ENCODE results near the gene CDC45.

- TF ChIP-seq CTCF (CRISPR knock-in tag; IDR thresholded peaks at IDR 0.05) = peak; percentile 30; the same call in 1 of the 2 replicates
- no peak for TF ChIP-seq ZMYM4 (CRISPR knock-in tag; IDR thresholded peaks at IDR 0.05)
- TF ChIP-seq FOXK1 (CRISPR knock-in tag; IDR thresholded peaks at IDR 0.05; ENCODE audit: borderline replicate concordance, low read depth) = no peak
- TF ChIP-seq HDAC2 (CRISPR knock-in tag; IDR thresholded peaks at IDR 0.05) = no peak
- TF ChIP-seq ZNF580 (CRISPR knock-in tag; IDR thresholded peaks at IDR 0.05; ENCODE audit: borderline replicate concordance, low read depth) = no peak
- no peak for TF ChIP-seq POLR2G (IDR thresholded peaks at IDR 0.05; ENCODE audit: low read depth, low read length)
These were observed 2.2 kb upstream of the CDC45 start for GRCh38 chr22:19477321-19478044.

Measured in HepG2 (cell line).